WI38 (cell line): ENCODE results near the gene BIRC6.
"Not testable (repeated sequence)": the region's sequence is repeated elsewhere in the genome, so short reads cannot be mapped to it uniquely, and the experiment has no call there.

ENCODE experiments used
- H3K4me3 ChIP-seq: 2 replicates; pipeline ENCODE4 v1.5.1; 2011; ENCODE audit warnings: low read depth, mild to moderate bottlenecking, control low read depth, low read length
- TF ChIP-seq, protein P1 (sequence below): IDR thresholded peaks from 2 replicates; pipeline ENCODE4 v1.5.1; 2012; ENCODE audit warnings: low read depth, mild to moderate bottlenecking, control low read depth, low read length

The BIRC6 gene, protein sequence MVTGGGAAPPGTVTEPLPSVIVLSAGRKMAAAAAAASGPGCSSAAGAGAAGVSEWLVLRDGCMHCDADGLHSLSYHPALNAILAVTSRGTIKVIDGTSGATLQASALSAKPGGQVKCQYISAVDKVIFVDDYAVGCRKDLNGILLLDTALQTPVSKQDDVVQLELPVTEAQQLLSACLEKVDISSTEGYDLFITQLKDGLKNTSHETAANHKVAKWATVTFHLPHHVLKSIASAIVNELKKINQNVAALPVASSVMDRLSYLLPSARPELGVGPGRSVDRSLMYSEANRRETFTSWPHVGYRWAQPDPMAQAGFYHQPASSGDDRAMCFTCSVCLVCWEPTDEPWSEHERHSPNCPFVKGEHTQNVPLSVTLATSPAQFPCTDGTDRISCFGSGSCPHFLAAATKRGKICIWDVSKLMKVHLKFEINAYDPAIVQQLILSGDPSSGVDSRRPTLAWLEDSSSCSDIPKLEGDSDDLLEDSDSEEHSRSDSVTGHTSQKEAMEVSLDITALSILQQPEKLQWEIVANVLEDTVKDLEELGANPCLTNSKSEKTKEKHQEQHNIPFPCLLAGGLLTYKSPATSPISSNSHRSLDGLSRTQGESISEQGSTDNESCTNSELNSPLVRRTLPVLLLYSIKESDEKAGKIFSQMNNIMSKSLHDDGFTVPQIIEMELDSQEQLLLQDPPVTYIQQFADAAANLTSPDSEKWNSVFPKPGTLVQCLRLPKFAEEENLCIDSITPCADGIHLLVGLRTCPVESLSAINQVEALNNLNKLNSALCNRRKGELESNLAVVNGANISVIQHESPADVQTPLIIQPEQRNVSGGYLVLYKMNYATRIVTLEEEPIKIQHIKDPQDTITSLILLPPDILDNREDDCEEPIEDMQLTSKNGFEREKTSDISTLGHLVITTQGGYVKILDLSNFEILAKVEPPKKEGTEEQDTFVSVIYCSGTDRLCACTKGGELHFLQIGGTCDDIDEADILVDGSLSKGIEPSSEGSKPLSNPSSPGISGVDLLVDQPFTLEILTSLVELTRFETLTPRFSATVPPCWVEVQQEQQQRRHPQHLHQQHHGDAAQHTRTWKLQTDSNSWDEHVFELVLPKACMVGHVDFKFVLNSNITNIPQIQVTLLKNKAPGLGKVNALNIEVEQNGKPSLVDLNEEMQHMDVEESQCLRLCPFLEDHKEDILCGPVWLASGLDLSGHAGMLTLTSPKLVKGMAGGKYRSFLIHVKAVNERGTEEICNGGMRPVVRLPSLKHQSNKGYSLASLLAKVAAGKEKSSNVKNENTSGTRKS (N-terminal part only)

DNA sequence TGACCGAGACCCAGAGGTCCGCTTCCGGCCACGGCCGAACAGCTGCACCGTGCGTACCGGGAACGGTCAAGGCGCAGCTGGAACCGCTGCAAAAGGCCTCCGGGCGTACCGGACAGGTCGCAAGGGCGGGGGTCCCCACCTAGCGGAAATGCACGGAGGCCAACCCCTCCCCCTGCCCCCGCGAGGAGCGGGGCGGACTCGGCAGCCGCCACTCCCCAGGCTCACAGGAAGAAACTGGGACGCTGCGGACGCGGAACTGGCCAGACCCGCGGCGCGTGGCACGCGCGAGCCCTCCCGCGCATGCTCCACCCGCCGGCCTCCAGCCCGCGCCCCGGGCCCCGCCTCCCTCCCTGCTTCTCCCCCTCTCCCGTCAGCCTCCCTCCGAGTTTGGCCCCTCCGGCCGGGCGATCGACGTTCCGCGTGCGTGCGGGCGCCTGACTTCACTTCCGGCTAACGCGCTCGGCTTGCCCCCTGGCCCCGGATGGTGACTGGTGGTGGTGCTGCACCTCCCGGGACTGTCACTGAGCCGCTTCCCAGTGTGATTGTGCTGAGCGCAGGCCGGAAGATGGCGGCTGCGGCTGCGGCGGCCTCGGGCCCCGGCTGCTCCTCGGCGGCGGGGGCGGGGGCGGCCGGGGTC, at the start of gene BIRC6:
BIRC6 (plus strand) TSS at position 343 of the 637 bp plus-strand sequence; CDS start at position 482, 139 bp downstream.
- H3K4me3 ChIP-seq, result peak within 1 kb of the TSS; percentile 97
- TF ChIP-seq, protein P1, sequence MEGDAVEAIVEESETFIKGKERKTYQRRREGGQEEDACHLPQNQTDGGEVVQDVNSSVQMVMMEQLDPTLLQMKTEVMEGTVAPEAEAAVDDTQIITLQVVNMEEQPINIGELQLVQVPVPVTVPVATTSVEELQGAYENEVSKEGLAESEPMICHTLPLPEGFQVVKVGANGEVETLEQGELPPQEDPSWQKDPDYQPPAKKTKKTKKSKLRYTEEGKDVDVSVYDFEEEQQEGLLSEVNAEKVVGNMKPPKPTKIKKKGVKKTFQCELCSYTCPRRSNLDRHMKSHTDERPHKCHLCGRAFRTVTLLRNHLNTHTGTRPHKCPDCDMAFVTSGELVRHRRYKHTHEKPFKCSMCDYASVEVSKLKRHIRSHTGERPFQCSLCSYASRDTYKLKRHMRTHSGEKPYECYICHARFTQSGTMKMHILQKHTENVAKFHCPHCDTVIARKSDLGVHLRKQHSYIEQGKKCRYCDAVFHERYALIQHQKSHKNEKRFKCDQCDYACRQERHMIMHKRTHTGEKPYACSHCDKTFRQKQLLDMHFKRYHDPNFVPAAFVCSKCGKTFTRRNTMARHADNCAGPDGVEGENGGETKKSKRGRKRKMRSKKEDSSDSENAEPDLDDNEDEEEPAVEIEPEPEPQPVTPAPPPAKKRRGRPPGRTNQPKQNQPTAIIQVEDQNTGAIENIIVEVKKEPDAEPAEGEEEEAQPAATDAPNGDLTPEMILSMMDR, result no peak

DNA sequence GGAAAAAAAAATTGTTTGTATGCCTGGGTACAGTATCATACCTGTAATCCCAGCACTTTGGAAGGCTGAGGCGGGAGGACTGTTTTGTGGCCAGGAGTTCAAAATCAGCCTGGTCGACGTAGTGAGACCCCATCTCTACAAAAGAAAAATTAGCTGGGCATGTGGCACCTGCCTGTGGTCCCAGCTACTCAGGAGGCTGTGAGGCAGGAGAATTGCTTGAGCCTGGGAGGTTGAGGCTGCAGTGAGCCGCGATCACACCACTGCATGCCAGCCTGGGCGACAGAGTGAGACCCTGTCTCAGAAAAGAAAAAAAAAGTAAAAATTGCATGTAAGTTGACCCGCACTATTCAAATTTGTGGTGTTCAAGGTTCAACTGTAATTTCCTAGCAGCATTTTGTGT, 46.2 kb upstream of the BIRC6 start:
- H3K4me3 ChIP-seq, result no peak overlapping the region
- TF ChIP-seq, protein P1, result no peak

DNA sequence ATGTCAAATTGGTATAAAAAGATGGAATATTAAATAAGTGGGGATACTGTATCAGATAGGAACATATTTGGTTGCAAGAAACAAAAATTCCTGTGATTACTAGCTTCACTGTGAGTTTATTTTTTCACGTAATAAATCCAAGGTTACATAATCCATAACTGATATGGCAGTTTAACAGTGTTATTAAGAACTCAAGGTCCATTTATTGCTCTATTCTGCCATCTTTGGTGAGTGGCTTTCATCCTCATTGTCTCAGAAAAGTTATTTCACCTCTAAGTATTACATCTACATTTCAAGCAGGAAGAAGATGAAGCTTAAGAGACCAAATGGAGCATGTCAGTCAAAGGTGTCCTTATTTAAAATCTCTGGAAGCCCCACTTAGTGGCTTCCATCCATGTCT, 41.9 kb upstream of the BIRC6 start:
- H3K4me3 ChIP-seq, result no peak overlapping the region
- TF ChIP-seq, protein P1, result no peak

DNA sequence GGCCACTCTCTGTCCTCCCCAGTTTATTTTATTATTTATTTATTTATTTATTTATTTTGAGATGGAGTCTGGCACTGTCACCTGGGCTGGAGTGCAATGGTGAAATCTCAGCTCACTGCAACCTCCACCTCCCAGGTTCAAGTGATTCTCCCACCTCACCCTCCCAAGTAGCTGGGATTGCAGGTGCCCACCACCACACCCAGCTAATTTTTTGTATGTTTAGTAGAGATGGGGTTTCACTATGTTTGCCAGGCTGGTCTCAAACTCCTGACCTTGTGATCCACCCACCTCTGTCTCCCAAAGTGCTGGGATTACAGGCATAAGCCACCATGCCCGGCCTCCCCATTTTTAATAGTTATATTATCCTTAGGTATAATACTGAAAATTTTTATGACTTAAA, 28.1 kb upstream of the BIRC6 start:
- not testable (repeated sequence) for H3K4me3 ChIP-seq

DNA sequence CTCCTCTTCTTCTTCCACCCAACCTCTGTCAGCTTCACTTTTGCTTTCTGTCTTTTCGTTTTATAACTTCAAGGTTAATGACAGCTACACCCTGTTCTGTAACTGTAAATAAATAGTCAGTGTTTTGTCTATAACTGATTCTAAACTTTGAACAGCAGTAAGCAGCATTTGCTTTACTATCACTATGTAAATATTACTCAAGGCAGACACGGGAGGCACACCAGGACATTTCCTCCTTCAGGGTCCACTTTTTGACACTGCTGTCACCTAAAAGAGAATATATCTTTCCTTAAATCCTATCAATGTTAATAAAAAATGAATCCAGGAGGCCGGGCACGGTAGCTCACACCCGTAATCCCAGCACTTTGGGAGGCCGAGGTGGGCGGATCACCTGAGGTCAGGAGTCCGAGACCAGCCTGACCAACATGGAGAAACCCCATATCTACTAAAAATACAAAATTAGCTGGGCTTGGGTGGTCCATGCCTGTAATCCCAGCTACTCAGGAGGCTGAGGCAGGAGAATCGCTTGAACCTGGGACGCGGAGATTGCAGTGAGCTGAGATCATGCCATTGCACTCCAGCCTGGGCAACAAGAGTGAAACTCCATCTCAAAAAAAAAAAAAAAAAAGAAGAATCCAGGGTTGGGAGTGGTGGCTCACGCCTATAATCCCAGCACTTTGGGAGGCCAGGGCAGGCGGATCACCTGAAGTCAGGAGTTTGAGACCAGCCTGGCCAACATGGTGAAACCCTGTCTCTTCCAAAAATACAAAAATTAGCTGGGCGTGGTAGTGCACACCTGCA, 27.4 kb upstream of the BIRC6 start:
- H3K4me3 ChIP-seq, result not testable (repeated sequence)

DNA sequence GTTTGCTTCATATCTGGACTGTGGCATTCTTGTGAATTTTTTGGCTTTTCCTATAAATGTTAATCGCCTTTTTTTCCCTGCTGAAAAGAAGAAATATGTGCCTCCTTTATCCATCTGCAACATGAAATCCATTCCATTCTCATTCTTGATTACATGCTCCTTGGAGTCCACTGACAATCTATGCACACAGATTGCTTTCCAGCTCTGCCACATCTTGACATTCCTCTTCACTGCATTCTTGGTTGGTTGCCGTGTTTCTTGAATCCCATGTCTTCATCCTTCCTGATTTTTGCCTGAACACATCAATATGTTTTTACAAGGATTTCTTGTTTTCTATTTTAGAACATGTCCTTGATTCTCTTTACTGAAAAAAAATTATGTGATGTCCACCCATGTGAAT, 26.7 kb upstream of the BIRC6 start:
- H3K4me3 ChIP-seq, result no peak overlapping the region

DNA sequence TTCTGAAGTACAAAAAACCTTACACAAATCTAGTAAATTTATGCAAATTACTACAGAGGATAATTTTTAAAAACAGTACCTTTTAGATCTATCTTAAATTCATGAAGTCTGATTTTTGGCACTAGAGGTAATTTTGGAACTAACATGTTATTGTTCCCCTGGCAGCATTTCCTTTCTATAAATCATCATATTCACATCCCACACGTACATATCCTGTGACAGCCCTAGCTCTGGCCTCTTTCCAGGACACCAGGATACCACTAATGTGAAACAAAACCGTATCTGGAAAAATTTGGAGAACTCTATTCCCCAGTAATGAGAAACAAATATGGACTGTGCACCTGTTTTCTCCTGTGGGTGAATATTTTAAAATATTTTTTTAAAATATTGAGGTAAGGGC, 14.0 kb upstream of the BIRC6 start:
- TF ChIP-seq, protein P1, result no peak
- H3K4me3 ChIP-seq, result no peak overlapping the region

More for the DNA sequence above, 26.7 kb upstream of the BIRC6 start:
- TF ChIP-seq, protein P1, result no peak

DNA sequence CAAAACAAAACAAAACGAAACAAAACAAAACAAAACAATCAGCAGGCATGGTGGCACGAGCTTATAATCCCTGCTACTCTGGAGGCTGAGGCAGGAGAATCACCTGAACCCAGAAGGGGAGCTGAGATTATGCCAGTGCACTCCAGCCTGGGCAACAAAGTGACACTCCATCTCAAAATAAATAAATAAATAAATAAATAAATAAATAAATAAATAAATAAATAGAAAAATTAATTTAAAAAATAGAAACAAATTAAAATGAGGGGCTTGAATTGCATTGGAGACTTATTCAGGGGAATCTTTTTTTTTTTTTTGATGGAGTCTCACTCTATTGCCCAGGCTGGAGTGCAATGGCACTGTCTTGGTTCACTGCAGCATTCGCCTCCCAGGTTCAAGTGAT, 6.0 kb upstream of the BIRC6 start:
- not testable (repeated sequence) for H3K4me3 ChIP-seq
